H1 (cell line): ENCODE measurements around the gene PCNX1. TPM values are rescaled to one million over a fixed set of nuclear protein-coding genes. Genes with fewer than 3 reads are reported as not detected.

ENCODE experiments used
- CTCF ChIA-PET: fragments of 300-600 bp; sonication (Branson Sonifier 250); formaldehyde crosslinking; loops from one replicate; lab custom pipeline; 2021; ENCODE audit not compliant: partially characterized antibody; lab: Charles Lee
- POLR2A ChIA-PET: fragments of 300-600 bp; sonication (Branson Sonifier 250); formaldehyde crosslinking; loops from one replicate; lab custom pipeline; 2021; ENCODE audit warnings: inconsistent platforms; ENCODE audit not compliant: partially characterized antibody; lab: Charles Lee
- DNase-seq, 2 experiments: peaks; one replicate each; pipeline versions ENCODE4 v3.0.0 to v3.0.0-alpha.2; 2010 to 2022; ENCODE audit warnings: low spot score in 2 of 2, low read depth in 1 of 2, mixed read lengths in 1 of 2
- FAIRE-seq: peaks from 2 replicates; lab custom pipeline; 2011; peaks lifted over from hg19 to GRCh38; lab: Jason Lieb, UNC
- H2AFZ ChIP-seq: 2 replicates; pipeline ENCODE4 v1.8.1; 2012; ENCODE audit warnings: low read length, inconsistent platforms
- H2AK5ac ChIP-seq: 2 replicates; pipeline ENCODE4 v1.6.1; 2013; ENCODE audit warnings: low read depth, low read length
- H2BK120ac ChIP-seq: replicated peaks from 2 replicates; pipeline ENCODE3; 2013; ENCODE audit warnings: low read depth, low read length, inconsistent platforms
- H2BK12ac ChIP-seq: 2 replicates; pipeline ENCODE4 v1.6.1; 2013; ENCODE audit warnings: low read depth, low read length
- H2BK15ac ChIP-seq: 2 replicates; pipeline ENCODE4 v1.6.1; 2013; ENCODE audit warnings: low read length
- H2BK20ac ChIP-seq: 2 replicates; pipeline ENCODE4 v1.6.1; 2013; ENCODE audit warnings: low read length
- H2BK5ac ChIP-seq: 2 replicates; pipeline ENCODE4 v1.6.1; 2013; ENCODE audit warnings: low read depth, low read length
- H3K14ac ChIP-seq: 2 replicates; pipeline ENCODE4 v1.6.1; 2013; ENCODE audit warnings: inconsistent platforms; ENCODE audit not compliant: insufficient read length
- H3K18ac ChIP-seq: 2 replicates; pipeline ENCODE4 v1.6.1; 2013; ENCODE audit warnings: low read length; ENCODE audit errors: extremely low read depth
- H3K23ac ChIP-seq: 2 replicates; pipeline ENCODE4 v1.6.1; 2013; ENCODE audit warnings: inconsistent platforms; ENCODE audit not compliant: insufficient read length
- H3K23me2 ChIP-seq: 2 replicates; pipeline ENCODE4 v1.6.1; 2013; ENCODE audit warnings: low read depth, low read length
- H3K27ac ChIP-seq: 2 replicates; pipeline ENCODE4 v1.6.1; 2011; ENCODE audit warnings: low read depth, low read length, inconsistent platforms
- H3K27me3 ChIP-seq, 4 experiments: replicated peaks in 1 of 4; 1 replicate in 1 of 4; 2 replicates in 3 of 4; pipeline versions ENCODE4 v1.6.1 to v1.8.1; 2011 to 2013; ENCODE audit warnings: low read length in 3 of 4, mild to moderate bottlenecking in 3 of 4, inconsistent platforms in 2 of 4, mixed read lengths in 2 of 4, moderate library complexity in 1 of 4; ENCODE audit not compliant: control insufficient read depth in 3 of 4, insufficient read depth in 3 of 4; ENCODE audit errors: extremely low read depth in 1 of 4
- H3K36me3 ChIP-seq, 4 experiments: 2 replicates each; pipeline versions ENCODE4 v1.6.1 to v1.8.1; 2011 to 2013; ENCODE audit warnings: mild to moderate bottlenecking in 4 of 4, low read length in 3 of 4, moderate library complexity in 2 of 4, control low read depth in 1 of 4, inconsistent platforms in 1 of 4; ENCODE audit not compliant: insufficient read depth in 4 of 4, control insufficient read depth in 2 of 4
- H3K4ac ChIP-seq: replicated peaks from 2 replicates; pipeline ENCODE3; 2013; ENCODE audit warnings: low read length, low read depth, mixed read lengths, inconsistent platforms; ENCODE audit not compliant: insufficient read length
- H3K4me1 ChIP-seq, 4 experiments: replicated peaks in 1 of 4; 1 replicate in 1 of 4; 2 replicates in 3 of 4; pipeline versions ENCODE4 v1.6.1 to v1.8.1; 2011 to 2013; ENCODE audit warnings: low read length in 3 of 4, inconsistent platforms in 2 of 4, mixed read lengths in 1 of 4; ENCODE audit not compliant: insufficient read depth in 4 of 4, control insufficient read depth in 3 of 4
- H3K4me2 ChIP-seq, 2 experiments: 2 replicates each; pipeline versions ENCODE4 v1.6.1 to v1.8.1; 2011 to 2013; ENCODE audit warnings: low read depth in 2 of 2, low read length in 2 of 2, control low read depth in 1 of 2, inconsistent platforms in 1 of 2, mild to moderate bottlenecking in 1 of 2; ENCODE audit not compliant: insufficient read depth in 1 of 2
- H3K4me3 ChIP-seq, 4 experiments: fragments of 200-600, 300-600 bp in 1 of 4; sonication (generic), shearing (Covaris generic), sonication (Bioruptor Twin) in 1 of 4; 2 replicates each; pipeline versions ENCODE4 v1.5.1 to v1.8.1; 2011 to 2016; ENCODE audit warnings: low read length in 4 of 4, low read depth in 3 of 4, control low read depth in 2 of 4, inconsistent platforms in 2 of 4, mild to moderate bottlenecking in 2 of 4, mixed read lengths in 1 of 4, moderate library complexity in 1 of 4; ENCODE audit not compliant: insufficient read depth in 2 of 4; ENCODE audit errors: extremely low read depth in 1 of 4
- H3K56ac ChIP-seq: replicated peaks from 2 replicates; pipeline ENCODE3; 2013; ENCODE audit warnings: low read depth, mild to moderate bottlenecking, mixed read lengths, low read length, inconsistent platforms; ENCODE audit not compliant: insufficient read length
- H3K79me1 ChIP-seq: 2 replicates; pipeline ENCODE4 v1.6.1; 2013; ENCODE audit warnings: low read depth, low read length, control low read depth
- H3K79me2 ChIP-seq, 2 experiments: 2 replicates each; pipeline versions ENCODE4 v1.6.1 to v1.8.1; 2012 to 2013; ENCODE audit warnings: low read length in 2 of 2, mild to moderate bottlenecking in 2 of 2, inconsistent platforms in 1 of 2; ENCODE audit not compliant: insufficient read depth in 2 of 2, control insufficient read depth in 1 of 2
- H3K9ac ChIP-seq, 4 experiments: replicated peaks in 1 of 4; 1 replicate in 1 of 4; 2 replicates in 3 of 4; pipeline versions ENCODE4 v1.6.1 to v1.8.1; 2011 to 2013; ENCODE audit warnings: low read depth in 3 of 4, low read length in 3 of 4, control low read depth in 2 of 4, mild to moderate bottlenecking in 2 of 4, moderate library complexity in 2 of 4, inconsistent platforms in 1 of 4; ENCODE audit errors: extremely low read depth in 1 of 4
- H3K9me3 ChIP-seq, 2 experiments: 2 replicates each; pipeline versions ENCODE4 v1.6.1 to v1.8.1; 2012 to 2013; ENCODE audit warnings: mild to moderate bottlenecking in 2 of 2, moderate library complexity in 2 of 2, control low read depth in 1 of 2, inconsistent platforms in 1 of 2, low read depth in 1 of 2, low read length in 1 of 2, mixed read lengths in 1 of 2; ENCODE audit not compliant: insufficient read depth in 2 of 2
- H4K20me1 ChIP-seq, 2 experiments: replicated peaks in 1 of 2; 2 replicates each; pipeline versions ENCODE3 to v1.8.1; 2011 to 2013; ENCODE audit warnings: inconsistent platforms in 2 of 2, low read length in 2 of 2, mild to moderate bottlenecking in 1 of 2; ENCODE audit not compliant: insufficient read depth in 2 of 2, control insufficient read depth in 1 of 2
- H4K5ac ChIP-seq: 2 replicates; pipeline ENCODE4 v1.6.1; 2013; ENCODE audit warnings: low read length, low read depth, mixed read lengths, inconsistent platforms; ENCODE audit not compliant: insufficient read length
- H4K8ac ChIP-seq: 2 replicates; pipeline ENCODE4 v1.8.0; 2013; ENCODE audit warnings: mild to moderate bottlenecking, moderate library complexity, low read length, inconsistent platforms; ENCODE audit not compliant: insufficient read depth; ENCODE audit errors: extremely low read depth
- H4K91ac ChIP-seq: replicated peaks from 2 replicates; pipeline ENCODE3; 2013; ENCODE audit warnings: low read length, mixed read lengths, inconsistent platforms; ENCODE audit not compliant: insufficient read length
- ATF3 ChIP-seq: IDR thresholded peaks from 2 replicates; pipeline ENCODE4 v1.6.1; 2011; ENCODE audit warnings: low read depth, mild to moderate bottlenecking, low read length; ENCODE audit not compliant: insufficient read depth
- BCL11A ChIP-seq, 2 experiments: IDR thresholded peaks; one replicate each; pipeline ENCODE4 v1.6.1; 2011; ENCODE audit warnings: low read depth in 2 of 2, low read length in 2 of 2, mild to moderate bottlenecking in 2 of 2
- CEBPB ChIP-seq: IDR thresholded peaks from 2 replicates; pipeline ENCODE4 v1.6.1; 2012; ENCODE audit warnings: low read depth, low read length
- EP300 ChIP-seq, 2 experiments: IDR thresholded peaks; 1 replicate in 1 of 2; 2 replicates in 1 of 2; pipeline ENCODE4 v1.6.1; 2011 to 2012; ENCODE audit warnings: low read depth in 2 of 2, low read length in 2 of 2, mild to moderate bottlenecking in 2 of 2, borderline replicate concordance in 1 of 2, inconsistent platforms in 1 of 2, moderate library complexity in 1 of 2
- FOSL1 ChIP-seq: IDR thresholded peaks from 2 replicates; pipeline ENCODE4 v1.6.1; 2011; ENCODE audit warnings: mild to moderate bottlenecking, low read depth, low read length, moderate library complexity; ENCODE audit not compliant: insufficient read depth
- NANOG ChIP-seq: IDR thresholded peaks from 2 replicates; pipeline ENCODE4 v1.6.1; 2011; ENCODE audit warnings: low read length, low read depth, mild to moderate bottlenecking, inconsistent platforms; ENCODE audit not compliant: insufficient read depth, poor library complexity, severe bottlenecking
- POLR2AphosphoS5 ChIP-seq: IDR thresholded peaks from 2 replicates; pipeline ENCODE4 v1.6.1; 2011; ENCODE audit warnings: low read depth, low read length
- RAD21 ChIP-seq, 2 experiments: IDR thresholded peaks in 1 of 2; conservative IDR thresholded peaks in 1 of 2; 2 replicates each; pipeline ENCODE4 v1.6.1; 2011; ENCODE audit warnings: low read depth in 2 of 2, low read length in 2 of 2, improper control_type of control experiment in 1 of 2, inconsistent platforms in 1 of 2, mild to moderate bottlenecking in 1 of 2, moderate library complexity in 1 of 2
- SRF ChIP-seq: IDR thresholded peaks from 2 replicates; pipeline ENCODE4 v1.6.1; 2011; ENCODE audit warnings: mild to moderate bottlenecking, low read depth, low read length, moderate library complexity
- TEAD4 ChIP-seq: IDR thresholded peaks from 2 replicates; pipeline ENCODE4 v1.6.1; 2012; ENCODE audit warnings: low read depth, low read length, inconsistent platforms, mixed read lengths
- ZNF274 ChIP-seq: IDR thresholded peaks from 2 replicates; pipeline ENCODE4 v1.7.0; 2012; ENCODE audit warnings: low read length, borderline replicate concordance; ENCODE audit errors: extremely low read depth
- WGBS, 2 experiments: shearing (Covaris generic) in 1 of 2; methylation state at CpG; one replicate each; pipeline versions ENCODE4 v1.1.6 to v1.1.7; 2013 to 2015; ENCODE audit warnings: low lambda C conversion rate in 2 of 2, mixed read lengths in 2 of 2, inconsistent platforms in 1 of 2, low coverage in 1 of 2, missing lambda C conversion rate in 1 of 2; ENCODE audit not compliant: insufficient replicate concordance in 2 of 2, insufficient coverage in 1 of 2, insufficient read length in 1 of 2; ENCODE audit errors: extremely low coverage in 1 of 2, missing lambda C conversion rate in 1 of 2; 5-methylcytosine and 5-hydroxymethylcytosine counted together
- polyA plus RNA-seq, 7 experiments: library from polyadenylated mRNA; depleted of rRNA in 3 of 7; stranded (reverse) in 5 of 7; unstranded in 2 of 7; fragments of >200 nt in 5 of 7; fragments of 200-250 nt in 2 of 7; gene quantifications; 1 replicate in 5 of 7; 2 replicates in 1 of 7; 4 replicates in 1 of 7; pipeline versions ENCODE4 v1.2.1 to v1.2.3, GENCODE V29; 2011 to 2013; ENCODE audit warnings: missing spikeins in 2 of 7, mixed read lengths in 2 of 7
- total RNA-seq: library from RNA; stranded (reverse); fragmentation: NEBNext Ultra II Directional; extraction: Animal tissue kit (Norgen Biotek cat#: 25700); gene quantifications from 2 replicates; pipeline ENCODE4 v1.2.1, GENCODE V29; 2021

The PCNX1 gene
- total and polyA plus RNA-seq, 2 of the 8 experiments (the other 6 are each of a cell fraction or from before 2014, with no cell fraction given) = 37.7 to 53.2 TPM

- Histone ChIP-seq H2BK20ac (no peak overlapping the region), H4K91ac (no peak overlapping the region), H3K9me3 (no peaks in the 10 kb centered on the region), H3K27me3 (no peaks in the 10 kb centered on the region), H4K20me1 (no peaks in the 10 kb centered on the region), H3K36me3 (no peaks in the 10 kb centered on the region), H3K27ac (no peak overlapping the region), H4K8ac (no peak overlapping the region), H3K4ac (no peak overlapping the region), H2BK15ac (no peak overlapping the region), H2BK12ac (no peak overlapping the region), H3K4me3 (no peak overlapping the region), H2BK120ac (no peak overlapping the region), H3K23me2 (no peaks in the 10 kb centered on the region; the same call in 1 of the 2 replicates), H3K79me1 (no peaks in the 10 kb centered on the region), H3K56ac (no peak overlapping the region), H3K18ac (no peak overlapping the region), H3K9ac (no peak overlapping the region), H3K4me1 (peaks cover 0 to 7% (median 3%) of the 10 kb centered on the region in 4 experiments; a peak in 4 of 7 replicates), H2AFZ (peak overlapping the region; percentile 35; the same call in 1 of the 2 replicates), H2BK5ac (no peak overlapping the region), H3K14ac (no peak overlapping the region), H4K5ac (no peak overlapping the region), H3K79me2 (no peaks in the 10 kb centered on the region), H2AK5ac (no peak overlapping the region), H3K4me2 (no peak overlapping the region), H3K23ac (no peak overlapping the region)
- ChIA-PET POLR2A (no interaction called here), CTCF (interaction anchor here (1.0 to 2.7 kb wide), 9 partner anchors 9 to 85 kb away, joined by 3 to 11 read pairs (median 6); partner anchors contain the start of gene PCNX1)
- no peak for FAIRE-seq
- DNase-seq = no peak
- WGBS, 2 experiments = 87% methylated on average over 3 of the region's 3 CpGs; no CpG with 5 or more reads in 1 of the 2 experiments
- TF ChIP-seq NANOG (no peak), ATF3 (no peak), CEBPB (no peak), POLR2AphosphoS5 (no peak), SRF (no peak), ZNF274 (no peak), TEAD4 (no peak), EP300 (IDR thresholded peaks at IDR 0.05; ENCODE audit: borderline replicate concordance in 1 of 2, low read depth in 2 of 2, low read length in 2 of 2) (no peak), FOSL1 (no peak), BCL11A (IDR thresholded peaks at IDR 0.05; ENCODE audit: low read depth in 2 of 2, low read length in 2 of 2) (no peak), RAD21 (IDR thresholded peaks at IDR 0.05 in 1 of 2, conservative IDR thresholded peaks at IDR 0.05 in 1 of 2; ENCODE audit: low read depth in 2 of 2, low read length in 2 of 2) (no peak)
These were observed 20.0 kb upstream of the PCNX1 start for GRCh38 chr14:70887207-70887681.
